Measurements from ENCODE around the gene DYNLT2B.

DNA sequence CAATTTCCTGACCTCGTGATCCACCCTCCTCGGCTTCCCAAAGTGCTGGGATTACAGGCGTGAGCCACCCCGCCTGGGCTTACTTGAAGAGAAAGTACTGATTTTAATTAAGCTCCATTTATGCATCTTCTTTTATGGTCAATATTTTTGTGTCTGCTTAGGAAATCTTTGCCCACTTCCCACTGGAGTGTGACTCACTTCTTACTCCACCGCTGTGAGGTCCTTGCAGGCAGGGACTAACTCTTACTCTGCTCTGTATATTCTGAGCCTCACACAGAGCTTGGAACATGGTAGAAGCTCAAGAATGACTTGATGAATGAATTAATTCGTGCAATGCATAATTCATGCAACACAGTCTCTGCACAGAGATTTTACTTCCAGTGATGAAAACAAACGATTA, 23.1 kb upstream of the DYNLT2B start:
- TF ChIP-seq POLR2AphosphoS5 (IDR thresholded peaks at IDR 0.05; ENCODE audit: low read depth, low read length), result no peak
- no peak for TF ChIP-seq POLR2A (IDR thresholded peaks at IDR 0.05; ENCODE audit: low read depth, low read length)
- TF ChIP-seq TAF1 (IDR thresholded peaks at IDR 0.05; ENCODE audit: borderline replicate concordance, low read depth, low read length), result no peak

All from GM12892 (cell line).